HL-60 (cell line): ENCODE results near the gene CDH22.
A peak's percentile ranks its signal among the peaks of the same experiment; 100 is the strongest.

Experiments used
- DNase-seq, 2 experiments: peaks; one replicate each; pipeline ENCODE4 v3.0.0-alpha.2; 2010 to 2020; ENCODE audit warnings: low read depth in 1 of 2, low spot score in 1 of 2
- H3K27ac ChIP-seq: fragments of 250-450 bp; sonication (Bioruptor Pico); replicated peaks from 2 replicates; pipeline ENCODE4 v1.5.1; 2020; ENCODE audit warnings: mild to moderate bottlenecking, moderate library complexity
- H3K27me3 ChIP-seq: fragments of 250-450 bp; sonication (Bioruptor Pico); 2 replicates; pipeline ENCODE4 v1.5.1; 2021; ENCODE audit warnings: mild to moderate bottlenecking, moderate library complexity; ENCODE audit not compliant: insufficient read depth, poor library complexity, severe bottlenecking
- H3K4me3 ChIP-seq: replicated peaks from 2 replicates; pipeline ENCODE4 v1.5.1; 2011; ENCODE audit warnings: mild to moderate bottlenecking, control low read depth, low read length; ENCODE audit not compliant: insufficient read depth
- CTCF ChIP-seq: IDR thresholded peaks from one replicate; pipeline ENCODE4 v1.5.1; 2011; ENCODE audit warnings: low read length, control low read depth, inconsistent platforms; ENCODE audit not compliant: insufficient read depth
- GABPA ChIP-seq: IDR thresholded peaks from 2 replicates; pipeline ENCODE4 v1.6.1; 2012; ENCODE audit warnings: low read depth
- POLR2AphosphoS5 ChIP-seq: IDR thresholded peaks from 2 replicates; pipeline ENCODE4 v1.6.1; 2012; ENCODE audit warnings: low read depth
- SPI1 ChIP-seq: IDR thresholded peaks from 2 replicates; pipeline ENCODE4 v1.6.1; 2012; ENCODE audit warnings: low read depth, mild to moderate bottlenecking, borderline replicate concordance
- TF ChIP-seq, protein P1 (sequence below): IDR thresholded peaks from 2 replicates; pipeline ENCODE4 v1.6.1; 2012; ENCODE audit warnings: low read depth; ENCODE audit not compliant: insufficient replicate concordance

CDH22 gene

GRCh38 chr20:46264391-46265266 is 43.7 kb downstream of the CDH22 start:
- TF ChIP-seq CTCF (no peak), POLR2AphosphoS5 (no peak), SPI1 (no peak), GABPA (no peak)
- TF ChIP-seq, protein P1, sequence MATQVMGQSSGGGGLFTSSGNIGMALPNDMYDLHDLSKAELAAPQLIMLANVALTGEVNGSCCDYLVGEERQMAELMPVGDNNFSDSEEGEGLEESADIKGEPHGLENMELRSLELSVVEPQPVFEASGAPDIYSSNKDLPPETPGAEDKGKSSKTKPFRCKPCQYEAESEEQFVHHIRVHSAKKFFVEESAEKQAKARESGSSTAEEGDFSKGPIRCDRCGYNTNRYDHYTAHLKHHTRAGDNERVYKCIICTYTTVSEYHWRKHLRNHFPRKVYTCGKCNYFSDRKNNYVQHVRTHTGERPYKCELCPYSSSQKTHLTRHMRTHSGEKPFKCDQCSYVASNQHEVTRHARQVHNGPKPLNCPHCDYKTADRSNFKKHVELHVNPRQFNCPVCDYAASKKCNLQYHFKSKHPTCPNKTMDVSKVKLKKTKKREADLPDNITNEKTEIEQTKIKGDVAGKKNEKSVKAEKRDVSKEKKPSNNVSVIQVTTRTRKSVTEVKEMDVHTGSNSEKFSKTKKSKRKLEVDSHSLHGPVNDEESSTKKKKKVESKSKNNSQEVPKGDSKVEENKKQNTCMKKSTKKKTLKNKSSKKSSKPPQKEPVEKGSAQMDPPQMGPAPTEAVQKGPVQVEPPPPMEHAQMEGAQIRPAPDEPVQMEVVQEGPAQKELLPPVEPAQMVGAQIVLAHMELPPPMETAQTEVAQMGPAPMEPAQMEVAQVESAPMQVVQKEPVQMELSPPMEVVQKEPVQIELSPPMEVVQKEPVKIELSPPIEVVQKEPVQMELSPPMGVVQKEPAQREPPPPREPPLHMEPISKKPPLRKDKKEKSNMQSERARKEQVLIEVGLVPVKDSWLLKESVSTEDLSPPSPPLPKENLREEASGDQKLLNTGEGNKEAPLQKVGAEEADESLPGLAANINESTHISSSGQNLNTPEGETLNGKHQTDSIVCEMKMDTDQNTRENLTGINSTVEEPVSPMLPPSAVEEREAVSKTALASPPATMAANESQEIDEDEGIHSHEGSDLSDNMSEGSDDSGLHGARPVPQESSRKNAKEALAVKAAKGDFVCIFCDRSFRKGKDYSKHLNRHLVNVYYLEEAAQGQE = no peak
- Histone ChIP-seq H3K27ac (no peak overlapping the region), H3K27me3 (no peaks in the 10 kb centered on the region), H3K4me3 (no peak overlapping the region)
- no peak for DNase-seq

GRCh38 chr20:46261456-46262253 is 46.6 kb downstream of the CDH22 start:
- Histone ChIP-seq H3K27me3 (peaks cover 6% of the 10 kb centered on the region), H3K27ac (no peak overlapping the region), H3K4me3 (no peak overlapping the region)
- TF ChIP-seq POLR2AphosphoS5 (no peak), GABPA (no peak)
- TF ChIP-seq, protein P1 = peak; percentile 85
- DNase-seq = no peak

- Histone ChIP-seq H3K4me3 (no peak overlapping the region), H3K27ac (no peak overlapping the region), H3K27me3 (peaks cover 6% of the 10 kb centered on the region)
- no peak for TF ChIP-seq CTCF
- TF ChIP-seq GABPA = no peak
- no peak for DNase-seq
Measured at GRCh38 chr20:46260936-46261454, 47.3 kb downstream of the CDH22 start.

DNA sequence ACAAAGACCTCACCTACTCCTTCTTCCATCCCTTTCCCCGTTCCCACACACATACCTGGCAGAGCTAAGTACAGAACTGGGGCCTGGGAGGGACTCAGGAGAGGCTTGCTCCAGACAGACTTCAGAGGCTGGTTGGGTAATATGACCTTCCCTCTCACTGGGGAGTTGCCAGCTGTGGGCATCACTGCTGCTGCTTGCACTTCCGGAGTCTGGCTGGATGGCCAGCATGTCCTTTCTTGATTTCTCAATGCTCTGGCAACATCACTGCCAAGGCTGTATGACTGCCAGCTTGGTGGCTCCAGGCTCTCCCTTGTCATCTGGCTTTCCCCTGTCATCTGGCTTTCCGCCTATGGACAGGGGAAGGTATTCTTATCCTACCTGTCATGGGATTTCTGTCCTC is 47.8 kb downstream of the CDH22 start:
- Histone ChIP-seq H3K4me3 (no peak overlapping the region), H3K27me3 (peaks cover 6% of the 10 kb centered on the region), H3K27ac (no peak overlapping the region)
- TF ChIP-seq POLR2AphosphoS5 = no peak
- no peak for TF ChIP-seq GABPA
- no peak for TF ChIP-seq SPI1
- no peak for TF ChIP-seq CTCF
- TF ChIP-seq, protein P1 = no peak
- no peak for DNase-seq
